LNCAP (cell line): ENCODE measurements around the gene LGALS1.

ENCODE experiments used
- TF ChIP-seq, protein P1 (sequence below): fragments of 450-650 bp; IDR thresholded peaks from 2 replicates; pipeline ENCODE4 v1.5.1; 2017; ENCODE audit warnings: mild to moderate bottlenecking

The LGALS1 gene

DNA sequence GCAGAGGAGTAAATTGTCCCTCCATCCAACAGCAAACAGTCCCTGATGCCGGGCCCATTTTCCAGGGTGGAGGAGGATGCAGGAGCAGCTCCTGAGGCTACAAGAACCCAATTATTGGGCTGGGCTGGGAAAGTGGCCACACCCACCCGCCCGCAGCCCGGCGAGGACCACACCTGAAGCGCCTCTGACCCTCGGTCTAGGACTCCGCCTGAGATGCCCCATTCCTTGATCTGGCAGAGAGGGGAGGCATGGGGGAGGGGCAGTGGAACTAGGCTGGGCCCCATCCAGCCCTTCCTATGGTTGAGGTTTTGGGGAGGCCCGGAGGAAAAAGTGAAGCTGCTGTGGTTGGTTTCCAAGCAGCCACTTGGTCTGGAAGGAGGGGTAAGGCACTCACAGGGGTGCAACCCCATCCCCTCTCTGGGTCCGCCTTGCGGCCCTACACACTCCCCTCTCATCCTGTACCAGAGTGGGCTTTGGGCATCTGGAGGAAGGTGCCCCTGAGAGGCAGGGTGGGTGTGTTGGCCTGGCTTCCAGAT is 2.4 kb upstream of the LGALS1 start:
- TF ChIP-seq, protein P1, sequence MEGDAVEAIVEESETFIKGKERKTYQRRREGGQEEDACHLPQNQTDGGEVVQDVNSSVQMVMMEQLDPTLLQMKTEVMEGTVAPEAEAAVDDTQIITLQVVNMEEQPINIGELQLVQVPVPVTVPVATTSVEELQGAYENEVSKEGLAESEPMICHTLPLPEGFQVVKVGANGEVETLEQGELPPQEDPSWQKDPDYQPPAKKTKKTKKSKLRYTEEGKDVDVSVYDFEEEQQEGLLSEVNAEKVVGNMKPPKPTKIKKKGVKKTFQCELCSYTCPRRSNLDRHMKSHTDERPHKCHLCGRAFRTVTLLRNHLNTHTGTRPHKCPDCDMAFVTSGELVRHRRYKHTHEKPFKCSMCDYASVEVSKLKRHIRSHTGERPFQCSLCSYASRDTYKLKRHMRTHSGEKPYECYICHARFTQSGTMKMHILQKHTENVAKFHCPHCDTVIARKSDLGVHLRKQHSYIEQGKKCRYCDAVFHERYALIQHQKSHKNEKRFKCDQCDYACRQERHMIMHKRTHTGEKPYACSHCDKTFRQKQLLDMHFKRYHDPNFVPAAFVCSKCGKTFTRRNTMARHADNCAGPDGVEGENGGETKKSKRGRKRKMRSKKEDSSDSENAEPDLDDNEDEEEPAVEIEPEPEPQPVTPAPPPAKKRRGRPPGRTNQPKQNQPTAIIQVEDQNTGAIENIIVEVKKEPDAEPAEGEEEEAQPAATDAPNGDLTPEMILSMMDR = no peak

DNA sequence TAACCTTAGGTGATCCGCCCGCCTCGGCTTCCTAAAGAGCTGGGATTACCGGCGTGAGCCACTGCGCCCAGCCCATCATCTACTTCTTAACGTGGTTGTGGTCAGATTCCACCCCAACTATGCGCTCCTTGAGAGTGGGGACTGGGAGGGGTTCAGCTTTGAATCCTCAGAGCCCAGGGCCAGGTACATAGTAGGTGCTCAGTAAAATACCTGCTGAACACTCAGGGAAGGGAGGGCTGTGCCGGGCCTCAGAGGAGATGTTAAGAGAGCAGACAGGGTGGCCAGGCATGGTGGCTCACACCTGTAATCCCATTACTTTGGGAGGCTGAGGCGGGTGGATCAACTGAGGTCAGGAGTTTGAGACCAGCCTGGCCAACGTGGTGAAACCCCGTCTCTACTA is 1.2 kb upstream of the LGALS1 start:
- TF ChIP-seq, protein P1 = no peak

DNA sequence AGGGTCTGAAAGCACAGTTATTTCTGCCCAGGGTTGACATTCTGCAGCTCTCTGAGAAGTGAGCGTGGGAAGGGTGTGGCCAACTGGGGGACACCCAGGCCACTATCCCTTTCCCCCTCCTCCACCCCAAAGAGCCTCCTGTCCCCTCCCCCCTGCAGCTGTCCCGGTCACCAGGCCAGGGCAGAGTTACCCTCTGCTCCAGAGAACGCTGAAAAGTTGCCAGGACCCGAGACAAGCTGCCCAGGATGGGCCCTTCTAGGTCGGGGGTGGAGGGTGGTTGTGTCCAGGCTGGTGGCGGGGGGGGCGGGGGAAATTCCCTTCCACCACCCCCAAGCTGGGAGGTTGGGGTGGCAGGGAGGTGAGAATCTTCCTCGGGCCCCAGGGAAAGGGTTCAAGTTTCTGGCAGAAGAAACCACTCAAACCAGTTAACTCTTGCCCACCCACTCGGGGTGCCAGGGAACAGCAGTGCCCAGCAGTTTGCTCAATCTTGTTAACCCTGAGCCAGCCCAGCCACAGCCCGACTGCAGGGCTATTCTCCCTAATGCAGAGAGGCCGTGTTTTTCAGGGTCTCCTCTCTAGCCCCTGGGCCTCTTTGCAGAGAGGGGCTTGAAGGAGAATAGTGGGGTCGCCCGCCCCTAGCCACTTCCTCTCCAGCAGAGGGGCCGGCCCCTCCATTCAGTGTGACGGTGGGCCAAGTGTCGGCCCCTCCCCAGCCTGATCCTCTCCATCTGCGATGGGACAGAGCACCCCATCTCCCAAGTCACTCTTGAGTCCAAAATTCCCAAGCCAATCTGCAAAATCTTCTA is 697 bp downstream of the LGALS1 start:
- TF ChIP-seq, protein P1 = no peak

DNA sequence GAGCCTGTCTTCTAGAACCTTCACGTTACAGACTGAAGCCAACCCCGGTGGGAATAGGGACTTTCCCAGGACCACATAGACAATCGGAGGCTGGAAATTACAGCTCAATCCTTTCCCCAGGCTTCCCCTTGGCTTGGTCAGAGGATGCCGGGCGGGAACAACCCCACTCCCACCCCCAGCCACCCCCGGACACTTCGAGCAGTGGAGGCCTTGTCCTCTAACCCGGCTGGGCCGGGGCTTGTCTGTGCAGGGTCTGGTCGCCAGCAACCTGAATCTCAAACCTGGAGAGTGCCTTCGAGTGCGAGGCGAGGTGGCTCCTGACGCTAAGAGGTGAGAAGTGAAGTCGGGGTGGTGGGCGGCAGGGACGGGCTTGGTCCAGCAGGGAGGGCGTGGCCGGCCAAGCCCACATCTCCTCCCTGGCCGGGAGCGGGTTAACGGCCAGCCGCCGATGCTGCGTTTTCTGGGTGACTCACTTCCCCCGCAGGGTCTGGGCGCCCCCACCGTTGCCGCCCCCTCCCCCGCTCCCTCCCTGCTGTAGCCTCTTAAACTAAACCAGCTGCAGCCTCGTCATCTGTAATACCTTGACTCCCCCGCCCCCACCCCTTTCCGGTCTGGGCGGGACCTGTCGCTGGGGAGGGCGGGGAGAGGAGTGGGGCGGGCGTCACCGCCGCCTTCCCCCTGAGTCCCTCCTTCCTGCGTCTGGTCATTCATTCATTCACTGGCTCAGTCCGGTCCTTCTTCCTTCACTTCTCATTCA is 1.5 kb downstream of the LGALS1 start:
- TF ChIP-seq, protein P1 = no peak

DNA sequence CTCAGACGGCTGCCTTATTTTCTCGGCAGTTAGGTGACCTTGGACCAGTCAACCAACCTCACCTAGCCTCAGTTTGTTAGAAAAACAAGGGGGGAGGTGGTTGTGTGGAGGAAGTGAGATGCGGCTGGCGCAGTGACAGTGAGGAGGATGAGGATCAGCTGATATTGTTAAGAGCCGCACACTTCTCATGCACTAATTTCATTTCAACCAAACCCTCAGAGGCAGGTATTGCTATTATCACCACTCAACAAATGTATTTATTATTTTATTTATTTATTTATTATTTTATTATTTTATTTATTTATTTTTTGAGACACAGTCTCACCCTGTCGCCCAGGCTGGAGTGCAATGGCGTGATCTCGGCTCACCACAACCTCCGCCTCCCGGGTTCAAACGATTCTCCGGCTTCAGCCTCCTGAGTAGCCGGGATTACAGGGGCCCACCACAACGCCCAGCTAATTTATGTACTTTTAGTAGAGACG is 2.1 kb downstream of the LGALS1 start:
- TF ChIP-seq, protein P1 = no peak

DNA sequence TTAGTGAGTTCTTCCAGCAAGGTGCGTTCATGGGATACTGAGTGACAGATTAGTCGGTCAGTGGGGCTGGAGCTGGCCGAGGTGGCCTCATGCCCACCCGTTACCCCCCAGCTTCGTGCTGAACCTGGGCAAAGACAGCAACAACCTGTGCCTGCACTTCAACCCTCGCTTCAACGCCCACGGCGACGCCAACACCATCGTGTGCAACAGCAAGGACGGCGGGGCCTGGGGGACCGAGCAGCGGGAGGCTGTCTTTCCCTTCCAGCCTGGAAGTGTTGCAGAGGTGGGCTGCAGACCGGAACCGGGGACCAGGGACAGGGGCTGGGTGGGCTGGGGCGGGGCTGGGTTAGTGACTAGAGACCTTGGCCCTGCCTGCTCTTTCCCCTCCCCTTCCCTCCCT is 2.9 kb downstream of the LGALS1 start:
- TF ChIP-seq, protein P1 = no peak

DNA sequence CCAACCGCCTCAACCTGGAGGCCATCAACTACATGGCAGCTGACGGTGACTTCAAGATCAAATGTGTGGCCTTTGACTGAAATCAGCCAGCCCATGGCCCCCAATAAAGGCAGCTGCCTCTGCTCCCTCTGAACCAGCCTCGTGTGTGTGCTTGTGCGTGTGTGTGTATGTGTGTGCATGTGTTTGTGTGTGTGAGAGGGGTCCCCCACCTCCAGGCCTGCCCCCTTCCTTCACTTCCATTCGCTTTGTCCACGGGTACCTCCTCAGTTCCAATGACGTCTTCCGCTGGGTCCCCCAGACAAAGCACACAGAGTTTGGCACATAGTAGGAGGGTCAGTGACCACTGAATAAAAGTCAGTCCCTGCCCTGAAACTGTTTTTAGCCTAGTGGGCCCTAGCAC is 4.2 kb downstream of the LGALS1 start:
- TF ChIP-seq, protein P1 = no peak
